GM18505 (cell line): ENCODE results near the gene CSNK1G1.
"Not testable (repeated sequence)": the region's sequence is repeated elsewhere in the genome, so short reads cannot be mapped to it uniquely, and the experiment has no call there.

Experiments used
- ATAC-seq: cut with Tn5 transposase; IDR thresholded peaks from one replicate; pipeline ENCODE4 v1.9.1; 2021; ENCODE audit not compliant: unreplicated experiment
- POLR2A ChIP-seq: IDR thresholded peaks from 4 replicates; pipeline ENCODE4 v1.6.1; 2011; ENCODE audit warnings: borderline replicate concordance; ENCODE audit not compliant: insufficient read depth, insufficient read length; ENCODE audit errors: extremely low read depth

CSNK1G1 gene

DNA sequence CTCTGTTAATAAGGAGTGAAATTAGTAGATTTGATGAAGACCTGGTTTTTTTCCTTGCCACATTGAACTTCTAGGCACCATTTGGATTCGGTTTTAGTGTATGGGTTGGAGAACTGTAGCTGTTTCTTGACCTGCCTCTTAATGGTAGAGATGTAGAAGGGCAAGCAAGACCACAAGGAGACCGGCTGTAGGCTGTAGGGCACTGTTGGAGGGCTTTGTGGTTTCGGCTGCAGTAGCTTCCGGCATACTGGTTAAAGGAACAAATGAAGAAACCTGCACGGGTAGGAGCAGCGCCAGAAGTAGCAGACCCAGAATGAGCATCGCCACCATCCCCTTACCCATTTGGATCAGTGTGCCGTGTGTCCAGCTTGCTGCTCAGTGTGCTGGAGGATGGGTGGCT lies 17.4 kb upstream of the CSNK1G1 start:
- no peak for TF ChIP-seq POLR2A
- no peak for ATAC-seq

DNA sequence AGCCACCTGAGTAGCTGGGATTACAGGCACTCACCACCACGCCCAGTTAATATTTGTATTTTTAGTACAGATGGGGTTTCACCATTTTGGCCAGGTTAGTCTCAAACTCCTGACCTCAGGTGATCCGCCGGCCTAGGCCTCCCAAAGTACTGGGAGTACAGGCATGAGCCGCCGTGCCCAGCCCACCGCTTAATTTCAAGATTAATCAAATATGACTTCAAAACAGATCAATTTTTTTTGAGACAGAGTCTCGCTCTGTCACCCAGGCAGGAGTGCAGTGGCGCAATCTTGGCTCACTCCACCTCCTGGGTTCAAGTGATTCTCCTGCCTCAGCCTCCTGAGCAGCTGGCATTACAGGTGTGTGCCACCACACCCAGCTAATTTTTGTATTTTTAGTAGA lies 15.4 kb upstream of the CSNK1G1 start:
- not testable (repeated sequence) for ATAC-seq

DNA sequence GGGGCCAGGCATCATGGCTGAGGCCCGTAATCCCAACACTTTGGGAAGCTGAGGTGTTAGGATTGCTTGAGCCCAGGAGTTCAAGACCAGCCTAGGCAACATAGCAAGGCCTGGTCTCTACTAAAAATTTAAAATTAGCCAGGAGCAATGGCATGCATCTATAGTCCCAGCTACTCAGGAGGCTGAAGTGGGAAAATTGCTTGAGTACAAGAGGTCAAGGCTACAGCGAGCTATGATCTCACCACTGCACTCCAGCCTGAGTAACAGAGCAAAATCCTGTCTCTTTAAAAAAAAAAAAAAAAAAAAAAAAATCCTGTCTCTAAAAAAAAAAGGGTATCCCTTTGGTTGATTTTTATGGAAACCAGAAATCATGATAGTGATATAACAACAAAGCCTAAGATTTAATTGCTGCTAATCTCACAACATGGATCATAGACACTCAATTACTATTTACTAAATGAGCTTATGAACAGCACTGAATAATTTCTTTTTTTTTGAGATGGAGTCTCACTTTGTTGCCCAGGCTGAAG lies 13.2 kb upstream of the CSNK1G1 start:
- TF ChIP-seq POLR2A: no peak

DNA sequence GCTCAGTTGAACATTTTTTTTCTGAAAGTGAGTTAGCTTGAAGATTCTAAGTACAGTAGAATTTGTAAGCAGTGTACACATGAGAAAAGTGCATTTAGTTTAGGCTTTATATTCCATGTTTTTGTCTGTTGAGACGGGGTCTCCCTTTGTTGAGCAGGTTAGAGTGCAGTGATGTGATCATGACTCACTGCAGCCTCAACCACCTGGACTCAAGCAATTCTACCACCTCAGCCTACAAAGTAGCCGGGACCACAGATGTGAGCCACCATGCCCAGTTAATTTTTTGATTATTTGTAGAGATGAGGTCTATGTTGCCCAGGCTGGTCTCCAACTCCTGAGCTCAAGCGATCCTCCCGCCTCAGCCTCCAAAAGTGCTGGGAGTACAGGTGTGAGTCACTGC lies 5.3 kb upstream of the CSNK1G1 start:
- ATAC-seq: no peak
- no peak for TF ChIP-seq POLR2A

More for the DNA sequence above, 13.2 kb upstream of the CSNK1G1 start:
- no peak for ATAC-seq

DNA sequence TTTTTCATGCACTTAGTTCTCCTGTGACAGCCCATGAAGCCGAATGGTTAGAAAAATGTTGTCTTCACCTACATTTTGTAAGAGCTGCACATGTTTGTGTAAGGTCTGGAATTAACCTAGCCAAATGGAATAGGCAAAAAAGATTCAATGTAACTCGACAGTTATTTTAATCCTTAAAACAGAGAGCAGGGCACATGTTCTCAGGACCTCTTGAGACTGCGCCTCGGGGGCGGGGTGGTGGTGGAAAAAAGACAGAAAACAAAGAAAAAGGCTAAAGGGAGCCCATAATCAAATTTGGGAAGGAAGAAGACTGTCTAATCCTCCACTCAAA lies 702 bp upstream of the CSNK1G1 start:
- TF ChIP-seq POLR2A: no peak

DNA sequence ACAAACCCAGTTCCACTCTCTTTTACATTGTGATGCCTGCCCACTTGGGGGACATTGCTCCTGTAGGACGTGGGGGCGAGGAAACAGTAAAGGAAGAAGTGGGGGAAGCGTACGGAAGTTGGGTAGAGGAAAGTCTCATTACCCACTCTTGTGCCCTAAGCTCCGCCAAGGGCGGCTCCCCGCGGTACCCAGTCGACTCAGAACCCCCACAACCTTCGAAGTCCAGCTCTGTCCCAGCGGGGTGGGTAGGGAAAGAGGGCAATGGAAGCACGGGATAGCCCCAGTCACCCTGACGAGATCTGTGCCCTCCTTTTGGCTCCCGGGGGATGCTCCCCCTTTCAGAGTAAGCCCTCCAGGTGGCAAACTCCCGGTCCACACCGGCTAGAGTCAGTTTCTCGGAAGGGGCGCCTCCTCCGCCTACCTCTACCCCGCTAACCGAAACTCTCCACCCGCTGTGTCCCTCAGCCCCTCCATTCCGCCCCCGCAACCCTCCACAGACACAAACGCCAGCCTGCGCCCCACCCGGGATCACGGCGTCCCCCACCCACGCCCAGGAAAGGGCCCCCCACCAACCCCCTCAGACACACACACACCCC lies 527 bp downstream of the CSNK1G1 start:
- ATAC-seq: no peak
- no peak for TF ChIP-seq POLR2A

More for the DNA sequence above, 702 bp upstream of the CSNK1G1 start:
- ATAC-seq: no peak

DNA sequence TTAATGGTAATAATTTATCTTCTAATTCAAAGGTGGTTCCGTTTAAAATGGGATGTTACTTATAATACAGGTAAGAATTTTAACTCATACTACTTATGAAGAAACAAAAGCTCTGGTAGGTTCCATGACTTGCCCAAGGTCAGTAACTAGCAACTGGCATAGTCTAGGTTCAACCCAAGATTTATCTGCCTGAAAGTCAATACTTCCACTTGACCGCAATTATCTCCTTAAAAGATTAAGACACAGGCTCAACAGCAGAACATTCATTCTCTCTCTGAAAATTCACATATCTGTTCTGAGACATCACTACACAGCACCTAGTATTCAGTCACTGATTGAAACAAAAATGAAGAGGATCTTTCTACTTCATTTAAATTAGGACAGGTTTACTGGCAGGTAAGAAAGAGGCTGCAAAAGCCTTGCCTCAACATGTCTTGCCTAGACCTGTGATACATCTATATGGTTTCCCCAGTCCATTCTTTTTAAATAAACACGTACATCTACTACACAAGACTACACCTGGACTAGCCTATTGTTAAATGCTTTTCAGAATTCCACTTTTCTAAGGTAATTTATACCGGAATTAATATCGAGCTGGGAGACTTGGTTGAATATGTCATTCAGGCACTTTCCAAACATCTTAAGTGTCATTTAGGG lies 1.2 kb downstream of the CSNK1G1 start:
- TF ChIP-seq POLR2A: no peak
- no peak for ATAC-seq

DNA sequence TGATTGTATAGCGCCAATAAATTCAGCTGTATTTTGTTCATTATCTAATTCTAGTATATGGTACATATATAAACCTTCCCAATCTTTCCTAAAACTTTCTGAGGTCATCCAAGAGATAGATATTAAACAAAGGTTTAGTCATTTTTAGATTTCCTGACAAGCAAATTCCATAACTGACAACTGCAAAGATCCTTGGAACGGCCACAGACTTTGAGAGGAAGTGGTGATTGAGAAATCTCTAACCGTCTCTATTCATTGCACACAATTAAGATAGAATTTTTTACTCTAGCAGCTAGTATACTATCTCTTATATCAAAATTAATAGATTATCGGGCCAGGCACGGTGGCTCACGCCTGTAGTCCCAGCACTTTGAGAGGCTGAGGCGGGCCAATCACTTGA lies 4.7 kb downstream of the CSNK1G1 start:
- no peak for ATAC-seq

DNA sequence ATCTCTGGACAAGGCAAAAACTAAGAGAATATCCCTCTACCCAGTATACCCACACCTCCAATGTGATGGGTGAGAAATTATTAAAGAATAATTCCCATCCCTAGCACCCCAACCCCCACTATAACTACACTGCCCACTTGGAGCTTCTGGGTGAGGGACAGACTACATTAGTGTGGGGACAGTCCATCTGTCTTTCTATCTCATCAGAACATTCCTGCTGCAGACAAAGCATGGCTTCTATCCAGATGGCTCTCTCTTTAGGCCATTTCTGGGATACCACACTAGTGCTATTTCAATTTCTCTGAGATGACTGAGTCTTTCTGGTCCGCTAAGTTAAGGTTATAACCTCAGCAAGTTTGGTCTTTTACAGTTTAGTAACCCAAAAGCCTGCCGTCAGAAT lies 6.6 kb downstream of the CSNK1G1 start:
- no peak for ATAC-seq
- TF ChIP-seq POLR2A: no peak

More for the DNA sequence above, 4.7 kb downstream of the CSNK1G1 start:
- no peak for TF ChIP-seq POLR2A

DNA sequence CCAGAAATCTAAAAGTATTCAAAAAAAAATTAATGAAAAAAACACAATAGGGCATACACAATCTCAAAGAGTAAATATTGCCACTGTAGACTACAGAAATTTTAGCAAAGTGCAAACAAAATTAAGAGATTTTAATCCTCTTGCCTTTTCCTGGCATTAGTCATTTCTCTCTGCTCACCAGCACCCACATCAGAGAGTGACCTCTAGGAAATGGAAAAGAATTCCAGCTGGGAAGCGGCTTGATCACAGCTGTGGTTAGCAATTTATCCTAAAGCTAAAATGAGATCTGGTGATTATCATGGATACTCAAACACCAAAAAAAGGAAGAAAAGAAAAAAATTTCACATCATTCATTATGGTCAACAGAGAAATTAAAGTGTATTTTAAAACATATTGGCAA lies 7.5 kb downstream of the CSNK1G1 start:
- ATAC-seq: no peak
- TF ChIP-seq POLR2A: no peak

DNA sequence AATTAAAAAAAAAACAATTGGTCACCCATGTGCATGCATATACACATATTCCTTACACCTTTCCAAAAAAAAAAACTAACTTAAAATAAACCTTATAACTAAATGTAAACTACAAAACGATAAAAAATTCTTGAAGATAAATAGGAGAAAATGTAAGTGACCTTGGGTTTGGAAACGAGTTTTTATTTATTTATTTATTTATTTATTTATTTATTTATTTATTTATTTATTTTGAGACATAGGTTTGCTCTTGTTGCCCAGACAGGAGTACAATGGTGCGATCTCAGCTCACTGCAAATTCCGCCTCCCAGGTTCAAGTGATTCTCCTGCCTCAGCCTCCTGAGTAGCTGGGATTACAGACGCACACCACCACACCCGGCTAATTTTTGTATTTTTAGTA lies 9.7 kb downstream of the CSNK1G1 start:
- ATAC-seq: not testable (repeated sequence)

DNA sequence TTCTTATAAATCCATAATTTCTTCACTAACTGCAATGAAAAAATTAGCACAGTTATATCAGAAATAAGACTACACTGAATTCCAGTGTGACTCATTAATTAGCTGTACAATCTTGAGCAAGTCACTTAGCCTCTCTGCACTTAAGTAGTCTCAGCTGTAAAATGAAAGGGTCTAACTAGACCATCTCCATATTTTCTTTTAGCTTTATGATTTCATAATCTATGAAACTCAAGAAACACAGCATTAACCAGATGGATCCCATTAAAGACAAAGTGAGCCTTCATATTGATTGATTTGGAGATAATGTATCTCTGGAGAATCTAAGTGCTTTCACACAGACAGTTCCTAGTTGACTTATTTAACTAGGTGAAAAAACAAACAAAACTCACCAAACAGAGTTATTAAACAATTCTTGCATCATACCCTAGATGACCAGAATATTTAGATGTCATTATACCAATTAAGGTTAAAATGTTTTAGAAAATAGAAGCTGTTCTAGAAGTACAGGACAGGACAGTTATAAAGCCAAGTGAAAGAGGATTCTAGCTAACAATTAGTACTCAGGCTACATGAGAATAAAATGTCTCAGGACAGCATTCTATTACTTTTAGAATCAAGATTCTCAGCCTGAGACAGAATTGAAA lies 11.2 kb downstream of the CSNK1G1 start:
- ATAC-seq: no peak
- TF ChIP-seq POLR2A: no peak

DNA sequence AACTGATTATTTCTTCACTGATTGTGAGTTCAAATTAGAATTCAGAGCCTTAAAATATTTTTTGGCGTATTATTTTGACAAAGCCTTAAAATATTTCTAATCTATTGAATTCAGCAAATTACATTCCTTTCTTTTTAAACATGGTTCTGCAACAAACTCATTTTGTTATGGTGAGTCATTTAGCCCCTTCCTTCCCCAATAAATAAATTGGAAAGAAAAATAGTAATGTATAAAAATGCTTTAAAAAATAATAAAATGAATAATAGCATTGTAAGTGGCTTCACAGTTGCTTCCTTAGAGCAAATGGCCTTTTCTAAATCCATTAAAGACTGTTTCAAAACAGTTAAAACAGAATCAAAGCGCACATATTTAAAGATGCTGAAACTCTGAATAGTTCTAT lies 12.1 kb downstream of the CSNK1G1 start:
- no peak for TF ChIP-seq POLR2A
- no peak for ATAC-seq

DNA sequence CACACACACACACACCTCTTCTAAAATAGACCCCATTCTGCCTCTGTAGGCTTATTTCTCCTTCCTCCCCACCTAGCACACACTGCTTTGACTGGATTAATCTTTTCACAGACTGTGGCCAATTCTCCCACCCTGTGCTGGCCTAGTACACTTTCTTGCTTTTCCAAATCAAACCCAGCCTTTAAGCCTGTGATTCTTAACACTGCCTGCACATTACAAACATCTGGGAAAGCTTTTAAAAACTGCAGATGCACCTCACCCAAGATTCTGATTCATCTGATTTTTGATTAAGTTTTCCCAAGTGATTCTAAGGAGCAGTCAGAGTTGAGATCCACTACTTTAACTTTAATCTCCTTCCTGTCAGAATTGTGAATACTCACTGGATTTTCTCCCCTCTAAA lies 12.8 kb downstream of the CSNK1G1 start:
- no peak for ATAC-seq

More for the DNA sequence above, 12.8 kb downstream of the CSNK1G1 start:
- no peak for TF ChIP-seq POLR2A
